Esophagus squamous epithelium (tissue), 4 donors: Measurements from ENCODE around the gene ZNF225.

Experiments
- CTCF ChIP-seq, 6 experiments: fragments of 450-650 bp in 4 of 6; fragments of 200-600 bp in 2 of 6; sonication (generic) in 2 of 6; IDR thresholded peaks; one replicate each; pipeline ENCODE4 v1.5.1; 2016 to 2019; ENCODE audit warnings: antibody characterized with exemption in 6 of 6, mild to moderate bottlenecking in 4 of 6, moderate library complexity in 4 of 6
- POLR2A ChIP-seq, 4 donors: fragments of 450-650 bp; IDR thresholded peaks; one replicate each; pipeline ENCODE4 v1.6.1; 2017; ENCODE audit warnings: antibody characterized with exemption in 4 of 4, mild to moderate bottlenecking in 4 of 4, moderate library complexity in 3 of 4

GRCh38 chr19:44112802-44113137, 429 bp upstream of the ZNF225 start:
- TF ChIP-seq POLR2A (IDR thresholded peaks at IDR 0.05) (no peak), CTCF (IDR thresholded peaks at IDR 0.05) (no peak)
